Activated CD4-positive, CD25-positive, alpha-beta regulatory T cell (primary cell): Measurements from ENCODE around the gene ATP1B2.
"Not testable (repeated sequence)": the region's sequence is repeated elsewhere in the genome, so short reads cannot be mapped to it uniquely, and the experiment has no call there.

Experiments
- DNase-seq, 4 experiments: peaks; one replicate each; lab custom pipeline; 2025; lab: John Stamatoyannopoulos, UW

The ATP1B2 gene

GRCh38 chr17:7650509-7651096 is at the start of gene ATP1B2:
ATP1B2 (plus strand) TSS chr17:7650926; CDS start chr17:7651519, 593 bp downstream.
- DNase-seq = peak; percentile 26 to 36 (median 32)

GRCh38 chr17:7606280-7606679 is 44.4 kb upstream of the ATP1B2 start:
- no peak for DNase-seq

- no peak for DNase-seq
Observed at GRCh38 chr17:7610641-7611040, 40.1 kb upstream of the ATP1B2 start.

GRCh38 chr17:7611635-7612293 is 39.0 kb upstream of the ATP1B2 start:
- DNase-seq = no peak

- no peak for DNase-seq
Observed at GRCh38 chr17:7612294-7612640, 38.5 kb upstream of the ATP1B2 start.

- no peak for DNase-seq
Observed at GRCh38 chr17:7613769-7614424, 36.8 kb upstream of the ATP1B2 start.

GRCh38 chr17:7614425-7615264 is 36.1 kb upstream of the ATP1B2 start, which contains the start of gene FXR2:
FXR2 (minus strand) TSS chr17:7614897; CDS start chr17:7614532, 365 bp downstream.
- peak; percentile 96 to 99 (median 98) for DNase-seq

GRCh38 chr17:7615265-7615747 is 35.4 kb upstream of the ATP1B2 start:
- no peak for DNase-seq

- DNase-seq = no peak
Observed at GRCh38 chr17:7618608-7619007, 32.1 kb upstream of the ATP1B2 start.

- no peak for DNase-seq
Observed at GRCh38 chr17:7620835-7621234, 29.9 kb upstream of the ATP1B2 start.

GRCh38 chr17:7623661-7624060 is 27.1 kb upstream of the ATP1B2 start:
- DNase-seq = no peak

- DNase-seq = not testable (repeated sequence)
Observed at GRCh38 chr17:7625749-7626148, 25.0 kb upstream of the ATP1B2 start.

GRCh38 chr17:7626307-7626706 is 24.4 kb upstream of the ATP1B2 start:
- no peak for DNase-seq

- DNase-seq = no peak
Observed at GRCh38 chr17:7626956-7627249, 23.8 kb upstream of the ATP1B2 start.

- DNase-seq = peak; percentile 59 to 80 (median 68)
Observed at GRCh38 chr17:7627250-7628121, 23.2 kb upstream of the ATP1B2 start, which contains the start of gene SAT2. SAT2 (minus strand) TSS chr17:7627821; CDS start chr17:7627635, 186 bp downstream.

- no peak for DNase-seq
Observed at GRCh38 chr17:7629939-7630571, 20.7 kb upstream of the ATP1B2 start, which contains the start of gene SHBG. SHBG (plus strand) TSS chr17:7630135; CDS start chr17:7630173, 38 bp downstream.

- DNase-seq = no peak
Observed at GRCh38 chr17:7631398-7632380, 19.0 kb upstream of the ATP1B2 start.

GRCh38 chr17:7632492-7632894 is 18.2 kb upstream of the ATP1B2 start:
- DNase-seq = no peak

- no peak for DNase-seq
Observed at GRCh38 chr17:7633093-7633492, 17.6 kb upstream of the ATP1B2 start.
